K562 (cell line): Measurements from ENCODE around the gene PSMB10. TPM values are rescaled to one million over a fixed set of nuclear protein-coding genes. Genes with fewer than 3 reads are reported as not detected.

Experiments used
- ATAC-seq: fragments of 200-7000 bp; cut with Tn5 transposase; 3 replicates; pipeline ENCODE4 v1.9.1; 2020; ENCODE audit warnings: moderate library complexity
- BruUV-seq: library from RNA; stranded (reverse); fragments of 400-500 nt; replicated peaks from 2 replicates; lab custom pipeline; 2021; lab: Mats Ljungman, UMichigan
- CTCF ChIA-PET: fragments of 300-600 bp; formaldehyde crosslinking; extraction: SDS; loops from one replicate; lab custom pipeline; 2021; ENCODE audit warnings: low intra/inter-chr PET ratio; lab: Yijun Ruan, JAX
- POLR2A ChIA-PET: fragments of 300-600, 350-650 bp; sonication (Branson Sonifier 250); formaldehyde crosslinking; extraction: SDS; loops from one replicate; lab custom pipeline; 2021; ENCODE audit warnings: antibody characterized with exemption, inconsistent platforms; lab: Yijun Ruan, JAX
- DNase-seq, 4 experiments: peaks; one replicate each; pipeline versions ENCODE4 v3.0.0 to v3.0.0-alpha.2; 2011 to 2018; ENCODE audit warnings: low spot score in 3 of 4, mixed read lengths in 3 of 4; ENCODE audit errors: extremely low read depth in 1 of 4
- FAIRE-seq: peaks from 2 replicates; lab custom pipeline; 2011; peaks lifted over from hg19 to GRCh38; lab: Jason Lieb, UNC
- H2AFZ ChIP-seq: 2 replicates; pipeline ENCODE4 v1.6.0; 2011; ENCODE audit warnings: low read depth, low read length, control low read depth, inconsistent platforms
- H3K27ac ChIP-seq: fragments of 200-600 bp; 3 replicates; pipeline ENCODE4 v1.8.0; 2011; ENCODE audit warnings: low read depth, mild to moderate bottlenecking, control low read depth, inconsistent platforms, low read length, moderate library complexity, mixed read lengths; ENCODE audit errors: extremely low read depth
- H3K27me3 ChIP-seq, 2 experiments: fragments of 300-600 bp in 1 of 2; 2 replicates in 1 of 2; 3 replicates in 1 of 2; pipeline versions ENCODE4 v1.6.0 to v1.8.0; 2011; ENCODE audit warnings: inconsistent platforms in 2 of 2, low read length in 2 of 2, mild to moderate bottlenecking in 1 of 2, mixed read lengths in 1 of 2, moderate library complexity in 1 of 2; ENCODE audit not compliant: control insufficient read depth in 2 of 2, insufficient read depth in 2 of 2
- H3K36me3 ChIP-seq: fragments of 300-600 bp; 3 replicates; pipeline ENCODE4 v1.8.0; 2011; ENCODE audit warnings: mild to moderate bottlenecking, low read length, inconsistent platforms; ENCODE audit not compliant: control insufficient read depth, insufficient read depth
- H3K4me1 ChIP-seq, 2 experiments: fragments of 200-600 bp in 1 of 2; replicated peaks in 1 of 2; 2 replicates in 1 of 2; 3 replicates in 1 of 2; pipeline versions ENCODE4 v1.5.1 to v1.8.0; 2011; ENCODE audit warnings: inconsistent platforms in 2 of 2, low read length in 2 of 2, mild to moderate bottlenecking in 1 of 2, mixed read lengths in 1 of 2, moderate library complexity in 1 of 2; ENCODE audit not compliant: control insufficient read depth in 2 of 2, insufficient read depth in 2 of 2
- H3K4me2 ChIP-seq: 2 replicates; pipeline ENCODE4 v1.6.1; 2011; ENCODE audit warnings: low read length, control low read depth, inconsistent platforms, mixed read lengths; ENCODE audit not compliant: insufficient read depth
- H3K4me3 ChIP-seq: fragments of 200-600 bp; sonication (generic), shearing (Covaris generic); 2 replicates; pipeline ENCODE4 v1.5.1; 2016; ENCODE audit warnings: control low read depth, inconsistent platforms
- H3K79me2 ChIP-seq: fragments of 200-600 bp; 3 replicates; pipeline ENCODE4 v1.8.0; 2011; ENCODE audit warnings: low read length, inconsistent platforms; ENCODE audit not compliant: control insufficient read depth, insufficient read depth
- H3K9ac ChIP-seq, 2 experiments: 2 replicates each; pipeline versions ENCODE4 v1.6.0 to v1.6.1; 2011; ENCODE audit warnings: low read depth in 2 of 2, low read length in 2 of 2, control low read depth in 1 of 2, inconsistent platforms in 1 of 2, mild to moderate bottlenecking in 1 of 2, mixed read lengths in 1 of 2; ENCODE audit not compliant: insufficient read depth in 1 of 2
- H3K9me1 ChIP-seq: one replicate; pipeline ENCODE4 v1.6.0; 2011; ENCODE audit warnings: inconsistent platforms, mild to moderate bottlenecking, low read length, moderate library complexity; ENCODE audit not compliant: control insufficient read depth, insufficient read depth
- H3K9me3 ChIP-seq: replicated peaks from 2 replicates; pipeline ENCODE4 v1.5.1; 2011; ENCODE audit warnings: low read depth, low read length, inconsistent platforms; ENCODE audit not compliant: control insufficient read depth, insufficient read depth
- H4K20me1 ChIP-seq: replicated peaks from 2 replicates; pipeline ENCODE4 v1.6.1; 2011; ENCODE audit warnings: low read length, inconsistent platforms, mixed read lengths; ENCODE audit not compliant: control insufficient read depth, insufficient read depth
- CTCF ChIP-seq, 3 experiments: IDR thresholded peaks in 2 of 3; conservative IDR thresholded peaks in 1 of 3; 2 replicates each; pipeline ENCODE4 v1.5.1; 2011 to 2012; ENCODE audit warnings: low read length in 3 of 3, mild to moderate bottlenecking in 3 of 3, control low read depth in 2 of 3, improper control_type of control experiment in 1 of 3, inconsistent platforms in 1 of 3, low read depth in 1 of 3, mixed read lengths in 1 of 3, moderate library complexity in 1 of 3; ENCODE audit not compliant: insufficient read depth in 2 of 3
- MYBL2 ChIP-seq, 2 experiments: fragments of 450-650 bp in 1 of 2; sonication (generic) in 1 of 2; formaldehyde crosslinking in 1 of 2; IDR thresholded peaks; 2 replicates each; pipeline versions ENCODE4 v1.6.1 to v1.8.1; 2017 to 2022; ENCODE audit warnings: borderline replicate concordance in 1 of 2, inconsistent platforms in 1 of 2, low read depth in 1 of 2, mild to moderate bottlenecking in 1 of 2, missing genetic modification reagents in 1 of 2, moderate library complexity in 1 of 2
- TCF15 ChIP-seq: fragments of 250-450 bp; sonication (Bioruptor Pico); IDR thresholded peaks from 2 replicates; pipeline ENCODE4 v1.8.0; 2022; ENCODE audit warnings: moderate library complexity, mild to moderate bottlenecking, inconsistent platforms
- XRCC5 ChIP-seq: fragments of 200-400 bp; formaldehyde crosslinking; IDR thresholded peaks from 2 replicates; pipeline ENCODE4 v1.6.1; 2017; ENCODE audit warnings: low read depth, mild to moderate bottlenecking, low read length
- ZNF263 ChIP-seq: sonication (generic); formaldehyde crosslinking; IDR thresholded peaks from 2 replicates; pipeline ENCODE4 v1.8.0; 2022; ENCODE audit warnings: mild to moderate bottlenecking, missing genetic modification reagents, borderline replicate concordance
- WGBS: fragments of 100-300 bp; shearing (Covaris generic); methylation state at CpG from one replicate; pipeline ENCODE4 v1.1.6; 2016; ENCODE audit warnings: low coverage, mixed read lengths; ENCODE audit not compliant: insufficient coverage; ENCODE audit errors: missing lambda C conversion rate; 5-methylcytosine and 5-hydroxymethylcytosine counted together
- in situ Hi-C: fragments of 300-500 bp; cut with MboI; formaldehyde crosslinking; loops from 4 replicates; pipeline ENCODE4 v1.15.0; 2018; ENCODE audit warnings: inconsistent platforms, mixed read lengths
- intact Hi-C: fragments of 100-400 bp; cut with micrococcal nuclease; formaldehyde crosslinking; loops from 2 replicates; pipeline ENCODE4 v1.14.2; 2022
- polyA plus RNA-seq, 8 experiments: library from polyadenylated mRNA; depleted of rRNA in 4 of 8; stranded (reverse) in 5 of 8; unstranded in 3 of 8; fragments of >200 nt; fragmentation: Nextera tagmentation in 2 of 8; fragmentation: Illumina TruSeq in 1 of 8; extraction: Ambion mirVana in 2 of 8; extraction: Trizol in 1 of 8; gene quantifications; 2 replicates each; pipeline versions ENCODE4 v1.2.1 to v1.2.3, GENCODE V29; 2011 to 2014; ENCODE audit warnings: inconsistent platforms in 1 of 8, missing spikeins in 1 of 8
- total RNA-seq, 7 experiments: library from RNA; depleted of rRNA in 6 of 7; stranded (reverse); fragments of >200 nt in 6 of 7; fragmentation: Illumina TruSeq in 2 of 7; extraction: Trizol in 2 of 7; gene quantifications; 2 replicates each; pipeline versions ENCODE4 v1.2.1 to v1.2.3, GENCODE V29; 2011 to 2021; ENCODE audit warnings: low replicate concordance in 1 of 7
- TF ChIP-seq, protein P1 (sequence below): sonication (generic); formaldehyde crosslinking; IDR thresholded peaks from 2 replicates; pipeline ENCODE4 v1.8.1; 2023; ENCODE audit warnings: mild to moderate bottlenecking, missing genetic modification reagents
- TF ChIP-seq, protein P2 (sequence below): fragments of 450-650 bp; formaldehyde crosslinking; IDR thresholded peaks from 2 replicates; pipeline ENCODE4 v1.4.0; 2020; ENCODE audit warnings: mild to moderate bottlenecking, moderate library complexity
- TF ChIP-seq, protein P3 (sequence below): fragments of 250-450 bp; sonication (Bioruptor Pico); IDR thresholded peaks from 2 replicates; pipeline ENCODE4 v1.8.0; 2022; ENCODE audit warnings: inconsistent platforms, mild to moderate bottlenecking, moderate library complexity, borderline replicate concordance

PSMB10 gene
- total and polyA plus RNA-seq, 9 of the 15 experiments (the other 6 are each of a cell fraction or from before 2014, with no cell fraction given), result 11.7 to 105 (median 51.0) TPM

- peak overlapping the region in 1 of 2 experiments; percentile 50; a peak in 2 of 4 replicates for H3K9ac ChIP-seq
- H2AFZ ChIP-seq, result no peak overlapping the region
- BruUV-seq, result no TSS peak
- no peak for TF ChIP-seq MYBL2 (IDR thresholded peaks at IDR 0.05; ENCODE audit: low read depth)
- no peak for TF ChIP-seq MYBL2 (CRISPR knock-in tag; IDR thresholded peaks at IDR 0.05; ENCODE audit: borderline replicate concordance)
- TF ChIP-seq, protein P1, sequence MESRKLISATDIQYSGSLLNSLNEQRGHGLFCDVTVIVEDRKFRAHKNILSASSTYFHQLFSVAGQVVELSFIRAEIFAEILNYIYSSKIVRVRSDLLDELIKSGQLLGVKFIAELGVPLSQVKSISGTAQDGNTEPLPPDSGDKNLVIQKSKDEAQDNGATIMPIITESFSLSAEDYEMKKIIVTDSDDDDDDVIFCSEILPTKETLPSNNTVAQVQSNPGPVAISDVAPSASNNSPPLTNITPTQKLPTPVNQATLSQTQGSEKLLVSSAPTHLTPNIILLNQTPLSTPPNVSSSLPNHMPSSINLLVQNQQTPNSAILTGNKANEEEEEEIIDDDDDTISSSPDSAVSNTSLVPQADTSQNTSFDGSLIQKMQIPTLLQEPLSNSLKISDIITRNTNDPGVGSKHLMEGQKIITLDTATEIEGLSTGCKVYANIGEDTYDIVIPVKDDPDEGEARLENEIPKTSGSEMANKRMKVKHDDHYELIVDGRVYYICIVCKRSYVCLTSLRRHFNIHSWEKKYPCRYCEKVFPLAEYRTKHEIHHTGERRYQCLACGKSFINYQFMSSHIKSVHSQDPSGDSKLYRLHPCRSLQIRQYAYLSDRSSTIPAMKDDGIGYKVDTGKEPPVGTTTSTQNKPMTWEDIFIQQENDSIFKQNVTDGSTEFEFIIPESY (CRISPR knock-in tag), result peak; percentile 69
- TF ChIP-seq CTCF (IDR thresholded peaks at IDR 0.05 in 2 of 3, conservative IDR thresholded peaks at IDR 0.05 in 1 of 3; ENCODE audit: insufficient read depth in 2 of 3, low read depth in 1 of 3, low read length in 3 of 3), result peak in 1 of 3 experiments; percentile 40; a peak in 1 of 6 replicates
- no peak for TF ChIP-seq XRCC5
- no peak for TF ChIP-seq ZNF263 (CRISPR knock-in tag)
- TF ChIP-seq, protein P2, sequence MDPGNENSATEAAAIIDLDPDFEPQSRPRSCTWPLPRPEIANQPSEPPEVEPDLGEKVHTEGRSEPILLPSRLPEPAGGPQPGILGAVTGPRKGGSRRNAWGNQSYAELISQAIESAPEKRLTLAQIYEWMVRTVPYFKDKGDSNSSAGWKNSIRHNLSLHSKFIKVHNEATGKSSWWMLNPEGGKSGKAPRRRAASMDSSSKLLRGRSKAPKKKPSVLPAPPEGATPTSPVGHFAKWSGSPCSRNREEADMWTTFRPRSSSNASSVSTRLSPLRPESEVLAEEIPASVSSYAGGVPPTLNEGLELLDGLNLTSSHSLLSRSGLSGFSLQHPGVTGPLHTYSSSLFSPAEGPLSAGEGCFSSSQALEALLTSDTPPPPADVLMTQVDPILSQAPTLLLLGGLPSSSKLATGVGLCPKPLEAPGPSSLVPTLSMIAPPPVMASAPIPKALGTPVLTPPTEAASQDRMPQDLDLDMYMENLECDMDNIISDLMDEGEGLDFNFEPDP (CRISPR knock-in tag), result no peak
- no peak for TF ChIP-seq TCF15 (CRISPR knock-in tag)
- TF ChIP-seq, protein P3, sequence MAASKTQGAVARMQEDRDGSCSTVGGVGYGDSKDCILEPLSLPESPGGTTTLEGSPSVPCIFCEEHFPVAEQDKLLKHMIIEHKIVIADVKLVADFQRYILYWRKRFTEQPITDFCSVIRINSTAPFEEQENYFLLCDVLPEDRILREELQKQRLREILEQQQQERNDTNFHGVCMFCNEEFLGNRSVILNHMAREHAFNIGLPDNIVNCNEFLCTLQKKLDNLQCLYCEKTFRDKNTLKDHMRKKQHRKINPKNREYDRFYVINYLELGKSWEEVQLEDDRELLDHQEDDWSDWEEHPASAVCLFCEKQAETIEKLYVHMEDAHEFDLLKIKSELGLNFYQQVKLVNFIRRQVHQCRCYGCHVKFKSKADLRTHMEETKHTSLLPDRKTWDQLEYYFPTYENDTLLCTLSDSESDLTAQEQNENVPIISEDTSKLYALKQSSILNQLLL (CRISPR knock-in tag), result no peak
- FAIRE-seq, result no peak
- 74% methylated on average over 3 of the region's 5 CpGs for WGBS
- no peak overlapping the region for H3K27ac ChIP-seq
- peaks cover 9 to 43% of the 10 kb centered on the region in 2 experiments; a peak in 4 of 5 replicates for H3K4me1 ChIP-seq
- no peaks in the 10 kb centered on the region for H3K9me3 ChIP-seq
- H3K9me1 ChIP-seq, result no peaks in the 10 kb centered on the region
- peaks cover 18% of the 10 kb centered on the region for H4K20me1 ChIP-seq
- H3K4me2 ChIP-seq, result no peak overlapping the region
- no peak for ATAC-seq
- H3K36me3 ChIP-seq, result peaks cover 38% of the 10 kb centered on the region; the same call in 2 of the 3 replicates
- intact Hi-C loops (loop anchor here (10.0 kb wide), 1 partner anchor 158 kb away; no protein-coding TSS in a partner anchor), in situ Hi-C loops (no loop called here)
- no peaks in the 10 kb centered on the region for H3K79me2 ChIP-seq
- no peaks in the 10 kb centered on the region for H3K27me3 ChIP-seq
- ChIA-PET POLR2A (interaction anchor here (1.3 to 4.1 kb wide), 3 partner anchors 10 to 12 kb away, joined by 5 to 15 read pairs (median 7); partner anchors contain the start of gene EDC4), CTCF (no interaction called here)
- DNase-seq, result peak in 1 of 4 experiments; percentile 40
- H3K4me3 ChIP-seq, result no peak overlapping the region
Observed at GRCh38 chr16:67886387-67886786, 50.3 kb downstream of the PSMB10 start.
